A673 (cell line): ENCODE results near the gene ASMTL. TPM values are rescaled to one million over a fixed set of nuclear protein-coding genes. Genes with fewer than 3 reads are reported as not detected.

Source experiments
- BruUV-seq: library from RNA; stranded (reverse); fragments of 400-500 nt; replicated peaks from 2 replicates; lab custom pipeline; 2021; lab: Mats Ljungman, UMichigan
- CTCF ChIA-PET: fragments of 300-600 bp; sonication (Branson Sonifier 250); formaldehyde crosslinking; loops from one replicate; lab custom pipeline; 2022; ENCODE audit warnings: antibody characterized with exemption; lab: Charles Lee
- POLR2A ChIA-PET: fragments of 300-600 bp; sonication (Branson Sonifier 250); formaldehyde crosslinking; loops from one replicate; lab custom pipeline; 2022; ENCODE audit warnings: antibody characterized with exemption; ENCODE audit not compliant: low non-redundant PET; lab: Charles Lee
- DNase-seq: peaks from one replicate; pipeline ENCODE4 v3.0.0-alpha.2; 2015; ENCODE audit warnings: low spot score
- H3K27ac ChIP-seq: fragments of 200-600 bp; sonication (generic); 2 replicates; pipeline ENCODE4 v1.5.1; 2016; ENCODE audit warnings: mixed run types, low read depth, mild to moderate bottlenecking, mixed read lengths, antibody characterized with exemption, low read length; ENCODE audit not compliant: poor library complexity, severe bottlenecking
- H3K27me3 ChIP-seq: fragments of 200-600 bp; sonication (generic); replicated peaks from 2 replicates; pipeline ENCODE4 v1.6.1; 2017; ENCODE audit warnings: mixed run types, low read depth, mild to moderate bottlenecking, mixed read lengths, antibody characterized with exemption, low read length; ENCODE audit not compliant: insufficient read depth, poor library complexity
- H3K36me3 ChIP-seq: fragments of 200-600 bp; sonication (generic); 2 replicates; pipeline ENCODE4 v1.6.1; 2016; ENCODE audit warnings: mixed run types, mild to moderate bottlenecking, mixed read lengths, antibody characterized with exemption, low read length; ENCODE audit not compliant: insufficient read depth, poor library complexity, severe bottlenecking
- H3K4me1 ChIP-seq: fragments of 200-600 bp; sonication (generic); 2 replicates; pipeline ENCODE4 v1.6.1; 2017; ENCODE audit warnings: mixed run types, mild to moderate bottlenecking, mixed read lengths, antibody characterized with exemption, low read length; ENCODE audit not compliant: insufficient read depth, poor library complexity, severe bottlenecking
- H3K4me3 ChIP-seq: fragments of 200-600 bp; sonication (generic); 2 replicates; pipeline ENCODE4 v1.5.1; 2016; ENCODE audit warnings: low read depth, mixed run types, mild to moderate bottlenecking, mixed read lengths, low read length; ENCODE audit not compliant: poor library complexity, severe bottlenecking
- H3K9me3 ChIP-seq: fragments of 200-600 bp; sonication (generic); 2 replicates; pipeline ENCODE4 v1.6.1; 2016; ENCODE audit warnings: mixed run types, low read depth, mild to moderate bottlenecking, mixed read lengths, antibody characterized with exemption, low read length; ENCODE audit not compliant: poor library complexity, severe bottlenecking
- CTCF ChIP-seq: fragments of 300-800, 200-600 bp; sonication (generic); conservative IDR thresholded peaks from 2 replicates; pipeline ENCODE4 v1.5.1; 2017; ENCODE audit warnings: low read depth, mild to moderate bottlenecking, antibody characterized with exemption, low read length, moderate library complexity, mixed read lengths
- EZH2 ChIP-seq: fragments of 200-600 bp; sonication (generic); IDR thresholded peaks from 2 replicates; pipeline ENCODE4 v1.6.1; 2017; ENCODE audit warnings: borderline replicate concordance, low read depth, mild to moderate bottlenecking, mixed read lengths, antibody characterized with exemption, low read length; ENCODE audit not compliant: poor library complexity, severe bottlenecking
- intact Hi-C: fragments of 100-400 bp; cut with micrococcal nuclease; formaldehyde crosslinking; loops from one replicate; pipeline ENCODE4 v1.10.0; 2022; ENCODE audit not compliant: unreplicated experiment
- total RNA-seq: library from RNA; stranded (reverse); gene quantifications from 2 replicates; pipeline ENCODE4 v1.2.3, GENCODE V29; 2021

The ASMTL gene
- total RNA-seq, 1 experiment from 2014 or later, result 24.9 TPM

GRCh38 chrX:1389181-1389992 lies 63.3 kb downstream of the ASMTL start:
- Histone ChIP-seq H3K36me3 (peaks cover 70% of the 10 kb centered on the region), H3K4me1 (peaks cover 28% of the 10 kb centered on the region), H3K27ac (no peak overlapping the region), H3K27me3 (no peaks in the 10 kb centered on the region), H3K4me3 (no peak overlapping the region), H3K9me3 (no peaks in the 10 kb centered on the region)
- ChIA-PET CTCF (no interaction called here), POLR2A (no interaction called here)
- intact Hi-C loops, result loop anchor here (10.0 kb wide), 1 partner anchor 145 kb away; no protein-coding TSS in a partner anchor
- TF ChIP-seq EZH2 (no peak), CTCF (no peak)
- DNase-seq, result no peak
- no TSS peak for BruUV-seq

GRCh38 chrX:1388651-1389050 lies 64.1 kb downstream of the ASMTL start:
- BruUV-seq, result no TSS peak
- POLR2A ChIA-PET, result no interaction called here
- DNase-seq, result no peak
- intact Hi-C loops, result loop anchor here (10.0 kb wide), 1 partner anchor 144 kb away; no protein-coding TSS in a partner anchor
- Histone ChIP-seq H3K27ac (no peak overlapping the region), H3K36me3 (peaks cover 75% of the 10 kb centered on the region), H3K4me1 (peaks cover 23% of the 10 kb centered on the region), H3K9me3 (no peaks in the 10 kb centered on the region), H3K4me3 (no peak overlapping the region), H3K27me3 (no peaks in the 10 kb centered on the region)
- CTCF ChIA-PET, result no interaction called here
- no peak for TF ChIP-seq EZH2
- no peak for TF ChIP-seq CTCF

- H3K27ac ChIP-seq, result peak overlapping the region; percentile 10
- TF ChIP-seq CTCF (no peak), EZH2 (no peak)
- ChIA-PET CTCF (no interaction called here), POLR2A (no interaction called here)
- DNase-seq, result no peak
- H3K4me1 ChIP-seq, result peaks cover 18% of the 10 kb centered on the region
- H3K27me3 ChIP-seq, result no peaks in the 10 kb centered on the region
- no TSS peak for BruUV-seq
- H3K36me3 ChIP-seq, result peaks cover 81% of the 10 kb centered on the region
- H3K4me3 ChIP-seq, result no peak overlapping the region
- intact Hi-C loops, result loop anchor here (10.0 kb wide), 1 partner anchor 142 kb away; no protein-coding TSS in a partner anchor
- no peaks in the 10 kb centered on the region for H3K9me3 ChIP-seq
These were observed 65.5 kb downstream of the ASMTL start for GRCh38 chrX:1387141-1387776.
